ENCODE results near the gene NT5C2.

Gene NT5C2

DNA sequence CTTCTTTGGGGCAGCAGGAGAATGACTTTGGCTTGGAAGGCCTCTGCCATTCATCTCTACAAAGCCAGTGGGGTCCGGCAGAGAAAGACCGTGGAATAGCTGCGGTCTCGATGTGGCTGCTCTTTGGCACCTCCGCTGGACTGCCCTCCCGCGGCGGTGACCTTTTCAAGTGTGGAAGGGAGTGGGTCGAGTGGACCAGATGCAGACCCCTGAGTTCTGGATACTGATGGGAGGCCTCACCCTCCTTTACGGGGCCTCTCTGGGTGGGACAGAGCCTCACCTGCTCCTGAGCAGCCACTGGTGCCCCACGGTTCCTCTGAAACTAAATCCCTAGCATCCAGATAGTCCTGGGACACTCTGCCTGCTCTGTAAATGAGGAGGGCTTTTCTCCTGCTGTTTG lies 113.1 kb downstream of the NT5C2 start:
- H3K9me2 ChIP-seq (replicated peaks; ENCODE audit: control insufficient read depth, low read length) = no peaks in the 10 kb centered on the region
- H4K20me1 ChIP-seq (ENCODE audit: control insufficient read depth, insufficient read depth, low read depth, low read length) = no peaks in the 10 kb centered on the region
- no peak for TF ChIP-seq EZH2phosphoT487 (IDR thresholded peaks at IDR 0.05; ENCODE audit: borderline replicate concordance, low read length)
- TF ChIP-seq, protein P1, sequence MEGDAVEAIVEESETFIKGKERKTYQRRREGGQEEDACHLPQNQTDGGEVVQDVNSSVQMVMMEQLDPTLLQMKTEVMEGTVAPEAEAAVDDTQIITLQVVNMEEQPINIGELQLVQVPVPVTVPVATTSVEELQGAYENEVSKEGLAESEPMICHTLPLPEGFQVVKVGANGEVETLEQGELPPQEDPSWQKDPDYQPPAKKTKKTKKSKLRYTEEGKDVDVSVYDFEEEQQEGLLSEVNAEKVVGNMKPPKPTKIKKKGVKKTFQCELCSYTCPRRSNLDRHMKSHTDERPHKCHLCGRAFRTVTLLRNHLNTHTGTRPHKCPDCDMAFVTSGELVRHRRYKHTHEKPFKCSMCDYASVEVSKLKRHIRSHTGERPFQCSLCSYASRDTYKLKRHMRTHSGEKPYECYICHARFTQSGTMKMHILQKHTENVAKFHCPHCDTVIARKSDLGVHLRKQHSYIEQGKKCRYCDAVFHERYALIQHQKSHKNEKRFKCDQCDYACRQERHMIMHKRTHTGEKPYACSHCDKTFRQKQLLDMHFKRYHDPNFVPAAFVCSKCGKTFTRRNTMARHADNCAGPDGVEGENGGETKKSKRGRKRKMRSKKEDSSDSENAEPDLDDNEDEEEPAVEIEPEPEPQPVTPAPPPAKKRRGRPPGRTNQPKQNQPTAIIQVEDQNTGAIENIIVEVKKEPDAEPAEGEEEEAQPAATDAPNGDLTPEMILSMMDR (IDR thresholded peaks at IDR 0.05; ENCODE audit: low read depth, low read length, poor library complexity, severe bottlenecking) = no peak
- H3K4me2 ChIP-seq (ENCODE audit: low read length) = no peak overlapping the region
- no peak overlapping the region for H3K27ac ChIP-seq (ENCODE audit: low read depth, low read length)
- no peaks in the 10 kb centered on the region for H3K79me2 ChIP-seq (ENCODE audit: control insufficient read depth, low read length)
- H3K4me1 ChIP-seq (ENCODE audit: control insufficient read depth, low read length) = no peaks in the 10 kb centered on the region
- peaks cover 2% of the 10 kb centered on the region for H3K36me3 ChIP-seq (ENCODE audit: control insufficient read depth, low read length)
- H3K4me3 ChIP-seq (ENCODE audit: low read length) = no peak overlapping the region
- no peaks in the 10 kb centered on the region for H3K27me3 ChIP-seq (ENCODE audit: control insufficient read depth, low read length)
- H3K9me3 ChIP-seq (ENCODE audit: control insufficient read depth, insufficient read depth, low read length) = no peaks in the 10 kb centered on the region
- H3F3A ChIP-seq (ENCODE audit: control insufficient read depth, insufficient read depth) = no peaks in the 10 kb centered on the region

DNA sequence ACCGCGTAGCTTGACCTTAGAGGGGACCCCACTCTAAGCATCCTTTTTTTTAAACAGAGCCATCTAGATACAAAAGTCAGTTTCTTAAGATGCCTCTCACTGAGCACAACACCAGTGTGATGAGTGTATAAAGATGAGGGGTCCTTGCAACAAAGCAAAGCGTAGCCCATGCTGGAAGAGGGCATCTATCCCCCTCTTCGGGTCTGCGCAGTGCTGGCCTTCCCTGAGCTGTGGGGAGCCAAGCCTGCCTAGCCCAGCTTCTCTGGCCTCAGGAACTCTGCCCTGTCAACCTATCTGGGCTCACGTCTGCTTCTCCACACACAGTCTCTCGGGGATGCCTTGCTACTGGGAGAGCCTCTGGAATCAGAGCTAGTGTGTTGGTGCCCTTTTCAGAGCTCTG lies 114.0 kb downstream of the NT5C2 start:
- no peak for TF ChIP-seq EZH2phosphoT487 (IDR thresholded peaks at IDR 0.05; ENCODE audit: borderline replicate concordance, low read length)
- TF ChIP-seq, protein P1 (IDR thresholded peaks at IDR 0.05; ENCODE audit: low read depth, low read length, poor library complexity, severe bottlenecking) = no peak
- no peak overlapping the region for H3K4me3 ChIP-seq (ENCODE audit: low read length)
- H3K36me3 ChIP-seq (ENCODE audit: control insufficient read depth, low read length) = no peaks in the 10 kb centered on the region

DNA sequence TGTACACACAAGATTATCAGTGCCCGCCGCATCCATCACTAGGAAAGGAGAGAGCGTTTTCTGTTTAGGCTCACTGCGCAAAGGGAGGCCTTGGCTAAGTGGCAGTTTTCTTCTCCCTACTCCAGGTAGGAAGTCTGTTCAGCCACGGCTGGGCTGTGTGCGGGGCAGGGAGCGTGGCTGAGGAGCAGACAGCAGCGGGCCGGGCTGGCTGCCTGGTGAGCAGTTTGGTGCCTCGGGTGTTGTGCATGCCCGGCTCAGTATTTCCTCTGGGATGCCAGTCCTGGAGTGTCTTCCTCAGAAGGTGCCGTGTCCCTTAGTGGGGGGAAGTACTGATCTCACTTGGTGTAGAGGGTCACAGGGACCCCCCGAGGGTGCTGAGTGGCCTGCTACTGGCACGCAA lies 114.4 kb downstream of the NT5C2 start:
- Histone ChIP-seq H3K4me2 (ENCODE audit: low read length) (no peak overlapping the region), H3K9me2 (replicated peaks; ENCODE audit: control insufficient read depth, low read length) (no peaks in the 10 kb centered on the region), H3K27ac (ENCODE audit: low read depth, low read length) (no peak overlapping the region), H3K79me2 (ENCODE audit: control insufficient read depth, low read length) (no peaks in the 10 kb centered on the region), H3K4me1 (ENCODE audit: control insufficient read depth, low read length) (no peaks in the 10 kb centered on the region), H3F3A (ENCODE audit: control insufficient read depth, insufficient read depth) (no peaks in the 10 kb centered on the region), H3K36me3 (ENCODE audit: control insufficient read depth, low read length) (no peaks in the 10 kb centered on the region), H4K20me1 (ENCODE audit: control insufficient read depth, insufficient read depth, low read depth, low read length) (no peaks in the 10 kb centered on the region), H3K27me3 (ENCODE audit: control insufficient read depth, low read length) (no peaks in the 10 kb centered on the region), H3K9me3 (ENCODE audit: control insufficient read depth, insufficient read depth, low read length) (no peaks in the 10 kb centered on the region), H3K4me3 (ENCODE audit: low read length) (no peak overlapping the region)
- TF ChIP-seq EZH2phosphoT487 (IDR thresholded peaks at IDR 0.05; ENCODE audit: borderline replicate concordance, low read length) = no peak
- TF ChIP-seq, protein P1 (IDR thresholded peaks at IDR 0.05; ENCODE audit: low read depth, low read length, poor library complexity, severe bottlenecking) = no peak

More for the DNA sequence above, 114.0 kb downstream of the NT5C2 start:
- H3K4me1 ChIP-seq (ENCODE audit: control insufficient read depth, low read length) = no peaks in the 10 kb centered on the region
- H3K79me2 ChIP-seq (ENCODE audit: control insufficient read depth, low read length) = no peaks in the 10 kb centered on the region
- no peaks in the 10 kb centered on the region for H3F3A ChIP-seq (ENCODE audit: control insufficient read depth, insufficient read depth)
- H3K9me2 ChIP-seq (replicated peaks; ENCODE audit: control insufficient read depth, low read length) = no peaks in the 10 kb centered on the region
- no peaks in the 10 kb centered on the region for H3K9me3 ChIP-seq (ENCODE audit: control insufficient read depth, insufficient read depth, low read length)
- H3K4me2 ChIP-seq (ENCODE audit: low read length) = no peak overlapping the region
- no peaks in the 10 kb centered on the region for H4K20me1 ChIP-seq (ENCODE audit: control insufficient read depth, insufficient read depth, low read depth, low read length)
- no peak overlapping the region for H3K27ac ChIP-seq (ENCODE audit: low read depth, low read length)
- no peaks in the 10 kb centered on the region for H3K27me3 ChIP-seq (ENCODE audit: control insufficient read depth, low read length)

DNA sequence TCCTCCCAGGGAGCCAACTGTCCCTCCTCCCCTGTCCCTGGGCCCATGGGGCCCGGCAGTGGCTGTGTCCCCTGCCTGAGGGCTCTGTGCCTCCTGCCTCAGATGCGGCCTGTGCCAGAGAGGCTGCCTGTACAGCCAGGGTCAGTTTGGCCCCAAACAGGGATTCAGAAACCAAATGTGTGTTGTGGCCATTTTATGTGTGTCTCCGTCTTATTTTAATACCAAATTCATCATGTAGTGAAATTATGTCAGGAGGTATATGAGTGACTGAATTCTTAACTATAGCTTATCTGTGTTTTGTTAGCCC lies 114.8 kb downstream of the NT5C2 start:
- Histone ChIP-seq H3K4me3 (ENCODE audit: low read length) (no peak overlapping the region), H3K9me3 (ENCODE audit: control insufficient read depth, insufficient read depth, low read length) (no peaks in the 10 kb centered on the region), H3K36me3 (ENCODE audit: control insufficient read depth, low read length) (no peaks in the 10 kb centered on the region), H3F3A (ENCODE audit: control insufficient read depth, insufficient read depth) (no peaks in the 10 kb centered on the region), H4K20me1 (ENCODE audit: control insufficient read depth, insufficient read depth, low read depth, low read length) (no peaks in the 10 kb centered on the region), H3K27me3 (ENCODE audit: control insufficient read depth, low read length) (no peaks in the 10 kb centered on the region), H3K4me2 (ENCODE audit: low read length) (no peak overlapping the region), H3K79me2 (ENCODE audit: control insufficient read depth, low read length) (no peaks in the 10 kb centered on the region), H3K27ac (ENCODE audit: low read depth, low read length) (no peak overlapping the region), H3K9me2 (replicated peaks; ENCODE audit: control insufficient read depth, low read length) (no peaks in the 10 kb centered on the region), H3K4me1 (ENCODE audit: control insufficient read depth, low read length) (no peaks in the 10 kb centered on the region)
- TF ChIP-seq EZH2phosphoT487 (IDR thresholded peaks at IDR 0.05; ENCODE audit: borderline replicate concordance, low read length) = no peak
- TF ChIP-seq, protein P1 (IDR thresholded peaks at IDR 0.05; ENCODE audit: low read depth, low read length, poor library complexity, severe bottlenecking) = no peak
